Activated CD8-positive, alpha-beta memory T cell treated with anti-CD3 and anti-CD28 coated beads, Interleukin-2, amount 50 U/mL, for 4 hours (primary cell): ENCODE data around the gene PTPN9.
"Not testable (repeated sequence)": the region's sequence is repeated elsewhere in the genome, so short reads cannot be mapped to it uniquely, and the experiment has no call there.

Experiments used
- DNase-seq: peaks from one replicate; pipeline ENCODE4 v3.0.0-alpha.2; 2020

Gene PTPN9

DNA sequence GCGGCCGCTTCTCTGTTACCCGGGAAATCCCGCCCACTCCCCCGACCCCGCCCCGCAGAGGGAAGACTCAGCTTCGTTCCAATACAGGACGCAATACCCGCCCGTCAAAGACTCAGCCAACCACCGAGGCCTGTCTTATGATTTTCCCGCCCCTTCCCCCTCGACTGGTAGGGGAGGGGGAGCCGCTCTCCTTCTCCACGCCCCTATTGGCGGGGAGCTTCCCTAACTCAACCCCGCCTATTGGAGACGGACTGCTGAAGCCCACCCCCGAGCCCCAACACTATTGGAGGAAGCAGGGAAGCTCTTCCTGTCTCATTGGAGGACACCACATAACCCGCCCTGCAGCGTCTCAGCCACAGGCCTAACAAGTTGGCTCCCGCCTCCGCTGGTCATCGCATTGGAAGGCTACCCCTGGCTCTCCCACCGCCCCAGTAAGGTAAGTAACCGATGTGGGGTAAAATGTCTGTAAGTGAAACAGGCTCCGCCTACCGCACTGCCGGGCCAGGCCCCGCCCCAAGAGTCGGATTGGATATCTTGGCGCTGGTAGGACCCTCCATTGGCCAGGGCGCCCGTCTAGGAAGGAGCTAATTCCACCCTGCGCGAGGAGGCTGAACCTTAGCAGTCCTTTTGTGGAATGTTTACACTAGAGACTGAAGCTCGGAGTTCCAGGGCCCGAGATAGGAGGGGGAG, 127.3 kb downstream of the PTPN9 start, which contains the start of gene SIN3A:
Gene SIN3A (minus strand): TSS at position 17 of the 690 bp plus-strand sequence. CDS start 21,315 bp downstream, outside the sequence.
- DNase-seq = peak; percentile 99

DNA sequence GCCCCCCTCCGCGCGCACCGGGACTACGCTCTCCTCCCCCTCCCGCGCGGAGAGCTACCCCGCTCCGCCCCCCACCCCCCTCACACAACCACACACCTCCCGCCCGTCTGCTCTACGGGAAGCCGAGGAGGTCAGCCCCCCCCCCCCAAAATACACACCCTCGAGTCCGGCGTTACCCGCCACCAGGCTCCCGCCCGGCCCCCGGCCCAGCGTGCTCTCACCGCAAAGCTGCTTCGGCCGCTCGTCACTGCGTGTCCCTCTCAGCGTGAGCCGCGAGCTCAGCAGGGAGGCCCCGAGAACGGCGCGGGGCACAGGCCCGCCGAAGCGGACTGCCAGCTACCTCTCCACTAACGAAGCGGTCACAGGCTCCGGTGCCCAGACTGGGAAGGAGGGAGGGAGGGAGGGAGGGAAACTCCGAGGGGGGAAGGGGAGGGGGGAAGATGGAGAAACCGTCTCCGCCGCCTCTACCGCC, 127.9 kb downstream of the PTPN9 start:
- no peak for DNase-seq

DNA sequence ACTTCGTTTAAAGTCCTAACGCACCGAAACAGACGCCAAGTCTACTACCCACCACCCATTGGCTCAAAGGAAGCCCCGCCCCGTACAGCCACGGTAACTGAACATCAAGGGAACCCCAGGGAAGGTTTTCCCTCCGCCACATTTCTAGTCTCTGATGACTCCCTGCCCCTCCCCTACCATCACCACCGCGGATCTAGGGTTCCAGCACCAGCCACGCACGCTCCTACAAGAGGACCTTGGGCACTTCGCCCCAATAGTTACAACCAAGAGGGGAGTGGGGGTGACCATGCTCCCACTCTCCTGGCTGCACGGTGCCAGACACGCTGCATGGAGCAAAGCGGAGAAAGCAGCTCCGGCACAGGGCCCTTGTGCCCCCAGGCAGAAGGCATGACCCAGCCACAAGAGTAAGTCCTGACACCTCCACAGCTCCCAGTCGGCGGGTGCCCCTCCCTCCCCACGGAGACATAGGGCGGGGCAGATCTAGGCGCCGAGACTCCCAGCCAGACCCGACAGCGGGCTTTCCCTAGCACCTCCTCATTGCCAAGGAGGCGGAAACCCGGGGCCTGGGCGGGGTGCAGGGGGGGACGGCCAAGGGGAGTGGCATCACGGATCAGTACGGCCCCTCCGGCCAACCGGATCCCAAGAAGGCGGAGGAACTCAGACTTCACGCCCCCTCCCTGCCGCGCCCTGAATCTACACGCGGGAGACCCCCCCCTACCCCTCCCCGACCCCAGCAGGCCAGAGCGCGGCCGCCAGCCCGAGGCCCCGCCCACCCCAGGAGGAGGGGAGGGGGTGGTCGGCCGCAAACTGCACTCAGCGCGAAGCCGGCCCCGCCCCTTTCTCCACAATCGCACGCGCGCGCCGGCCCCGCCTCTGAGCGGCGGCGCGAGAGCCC, 128.6 kb downstream of the PTPN9 start:
- peak; percentile 96 for DNase-seq

DNA sequence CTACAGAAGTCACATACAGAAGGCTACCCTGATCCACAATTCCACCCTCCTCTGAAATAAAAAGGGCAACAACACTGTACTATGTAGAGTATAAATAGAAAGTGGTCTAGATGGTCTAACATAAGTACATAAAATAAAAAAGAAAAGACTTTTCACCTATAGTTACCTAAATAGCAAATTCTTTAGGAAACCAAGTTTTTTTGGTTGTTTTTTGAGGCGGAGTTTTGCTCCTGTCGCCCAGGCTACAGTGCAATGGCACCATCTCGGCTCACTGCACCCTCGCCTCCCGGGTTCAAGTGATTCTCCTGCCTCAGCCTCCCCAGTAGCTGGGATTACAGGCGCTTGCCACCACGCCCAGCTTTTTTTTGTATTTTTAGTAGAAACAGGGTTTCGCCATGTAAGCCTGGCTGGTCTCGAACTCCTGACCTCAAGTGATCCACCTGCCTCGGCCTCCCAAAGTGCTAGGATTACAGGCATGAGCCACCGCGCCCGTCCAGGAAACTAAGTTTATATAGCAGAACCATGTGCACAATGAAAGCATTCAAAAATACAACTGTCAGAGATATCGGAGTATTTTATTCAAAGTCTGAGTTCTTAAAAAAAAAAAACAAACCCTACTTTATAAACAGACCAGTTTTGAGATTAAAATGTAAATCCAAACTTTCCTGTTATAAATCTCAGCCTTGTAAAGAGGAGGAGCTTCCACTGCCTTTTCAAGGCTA, 129.4 kb downstream of the PTPN9 start:
- DNase-seq = no peak

DNA sequence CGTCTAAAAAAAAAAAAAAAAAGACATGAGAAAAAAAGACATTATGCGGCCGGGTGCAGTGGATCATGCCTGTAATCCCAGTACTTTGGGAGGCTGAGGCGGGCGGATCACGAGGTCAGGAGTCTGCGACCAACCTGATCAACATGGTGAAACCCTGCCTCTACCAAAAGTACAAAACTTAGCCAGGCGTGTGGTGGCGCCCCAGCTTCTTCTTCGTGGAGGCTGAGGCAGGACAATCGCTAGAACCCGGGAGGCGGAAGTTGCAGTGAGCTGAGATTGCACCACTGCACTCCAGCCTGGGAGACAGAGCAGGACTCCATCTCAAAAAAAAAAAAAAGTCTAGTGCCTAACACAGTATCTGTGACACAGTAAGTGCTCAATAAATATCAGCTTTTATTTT, 130.9 kb downstream of the PTPN9 start:
- not testable (repeated sequence) for DNase-seq

DNA sequence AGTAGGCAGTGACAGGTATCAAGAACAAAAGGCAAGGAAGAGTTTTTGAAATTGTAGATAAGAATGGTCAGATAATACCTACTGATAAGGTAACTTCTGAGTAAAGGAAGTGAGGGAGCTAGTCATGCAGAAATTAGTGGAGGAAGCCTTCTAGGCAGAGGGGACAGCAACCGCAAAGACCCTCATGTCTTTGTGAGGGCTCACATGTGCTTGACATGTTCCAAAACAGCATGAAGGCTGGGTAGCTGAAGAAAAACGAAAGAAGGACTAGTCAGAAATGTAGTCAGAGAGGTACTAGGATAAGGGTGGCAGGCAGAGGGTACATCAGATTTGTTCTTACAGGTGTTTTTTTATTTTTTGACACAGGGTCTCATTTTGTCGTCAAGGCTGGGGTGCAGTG, 133.0 kb downstream of the PTPN9 start:
- no peak for DNase-seq

DNA sequence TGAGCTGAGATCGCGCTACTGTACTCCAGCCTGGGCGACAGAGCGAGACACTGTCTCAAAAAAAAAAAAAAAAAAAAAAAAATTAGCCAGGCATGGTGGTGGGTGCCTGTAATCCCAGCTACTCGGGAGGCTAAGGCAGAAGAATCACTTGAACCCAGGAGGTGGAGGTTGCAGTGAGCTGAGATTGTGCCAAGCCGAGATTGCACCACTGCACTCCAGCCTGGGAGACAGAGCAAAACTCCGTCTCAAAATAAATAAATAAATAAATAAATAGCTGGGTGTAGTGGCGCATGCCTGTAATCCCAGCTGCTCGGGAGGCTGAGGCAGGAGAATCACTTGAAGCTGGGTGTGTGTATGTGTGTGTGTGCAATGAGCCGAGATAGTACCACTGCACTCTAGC, 133.8 kb downstream of the PTPN9 start:
- DNase-seq = not testable (repeated sequence)

DNA sequence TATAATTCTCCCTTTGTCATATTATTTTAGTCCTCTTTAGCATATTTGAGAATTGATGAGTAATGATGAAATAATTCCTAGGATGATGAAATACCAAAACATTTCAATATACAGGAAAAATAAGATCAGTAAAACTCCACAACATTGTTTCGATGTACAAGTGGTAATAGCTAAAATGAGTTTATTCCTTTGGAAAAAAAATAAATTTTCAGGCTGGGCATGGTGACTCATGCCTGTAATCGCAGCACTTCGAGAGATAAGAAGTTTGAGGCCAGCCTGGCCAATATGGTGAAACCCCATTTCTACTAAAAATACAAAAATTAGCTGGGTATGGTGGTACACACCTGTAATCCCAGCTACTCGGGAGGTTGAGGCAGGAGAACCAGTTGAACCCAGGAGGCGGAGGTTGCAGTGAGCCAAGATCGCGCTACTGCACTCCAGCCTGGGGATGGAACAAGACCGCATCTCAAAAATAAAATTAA, 135.1 kb downstream of the PTPN9 start:
- DNase-seq = not testable (repeated sequence)

DNA sequence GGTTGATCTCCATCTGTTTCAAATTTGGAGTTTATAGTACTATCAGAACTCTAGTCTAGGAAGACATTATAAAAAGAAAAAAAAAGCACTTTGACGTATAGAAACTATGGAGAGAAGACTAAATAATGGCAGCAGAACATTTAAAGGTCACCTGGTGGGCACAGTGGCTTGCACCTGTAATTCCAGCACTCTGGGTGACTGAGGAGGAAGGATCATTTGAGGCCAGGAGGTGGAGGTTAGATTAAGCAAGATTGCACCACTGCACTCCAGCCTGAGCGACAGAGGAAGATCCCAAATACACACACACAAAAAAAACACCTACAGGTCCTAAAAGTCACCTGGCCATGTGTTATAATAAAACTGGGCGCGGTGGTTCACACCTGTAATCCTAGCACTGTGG, 141.4 kb downstream of the PTPN9 start:
- DNase-seq = no peak

DNA sequence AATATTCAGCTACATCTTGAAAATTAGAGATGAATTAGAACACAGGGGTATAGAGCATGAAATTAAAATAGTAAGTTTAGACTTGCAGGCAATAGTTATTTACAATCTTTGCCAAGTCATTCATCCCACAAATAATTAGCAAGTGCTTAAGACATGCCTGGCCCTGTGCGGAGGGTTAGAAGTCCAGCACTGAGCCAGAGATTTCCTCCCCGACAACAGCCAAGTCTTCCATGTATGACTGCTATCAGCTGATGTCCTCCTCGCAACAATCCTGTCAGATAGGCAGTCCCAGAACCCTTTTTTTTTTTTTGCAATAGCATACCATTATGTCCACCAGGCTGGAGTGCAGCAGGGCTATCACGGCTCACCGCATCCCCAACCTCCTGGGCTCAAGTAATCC, 142.2 kb downstream of the PTPN9 start:
- DNase-seq = no peak

DNA sequence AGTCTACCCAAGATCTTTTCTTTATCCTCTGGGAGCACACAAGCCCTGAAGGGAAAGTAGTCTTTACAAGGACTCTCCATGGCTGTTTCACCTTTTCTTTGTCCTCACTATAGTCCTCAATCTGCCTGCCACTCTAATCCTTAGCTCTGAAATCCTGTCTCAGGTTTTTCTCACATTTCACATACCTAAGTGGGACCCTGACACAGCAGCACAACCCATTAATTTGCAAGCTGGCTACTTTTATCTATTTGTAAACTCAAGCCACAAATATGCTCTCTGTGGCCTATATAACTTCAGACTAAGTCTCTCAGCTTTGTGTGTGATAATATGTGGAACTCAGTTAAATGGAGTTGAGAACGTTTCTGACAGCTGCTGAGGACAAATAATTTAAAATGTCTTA, 147.4 kb downstream of the PTPN9 start:
- no peak for DNase-seq

DNA sequence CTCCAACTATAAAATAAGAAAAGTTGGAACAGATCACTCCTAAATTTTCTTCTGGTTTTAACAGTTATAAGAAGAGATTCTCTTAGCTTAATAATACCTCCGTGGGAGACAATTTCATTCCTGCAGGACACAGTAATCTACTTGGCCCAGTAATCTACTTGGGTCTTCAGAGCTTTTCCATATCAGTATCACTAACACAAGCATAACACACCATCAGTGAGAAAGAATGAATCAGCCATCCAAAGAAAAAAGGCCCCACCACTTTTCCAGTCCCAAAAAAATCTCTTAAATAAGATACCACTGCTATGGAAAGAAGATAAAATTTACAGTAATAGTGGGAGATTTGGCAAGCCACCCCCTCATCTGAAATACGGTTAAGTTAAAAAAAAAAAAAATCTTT, 147.8 kb downstream of the PTPN9 start:
- no peak for DNase-seq

DNA sequence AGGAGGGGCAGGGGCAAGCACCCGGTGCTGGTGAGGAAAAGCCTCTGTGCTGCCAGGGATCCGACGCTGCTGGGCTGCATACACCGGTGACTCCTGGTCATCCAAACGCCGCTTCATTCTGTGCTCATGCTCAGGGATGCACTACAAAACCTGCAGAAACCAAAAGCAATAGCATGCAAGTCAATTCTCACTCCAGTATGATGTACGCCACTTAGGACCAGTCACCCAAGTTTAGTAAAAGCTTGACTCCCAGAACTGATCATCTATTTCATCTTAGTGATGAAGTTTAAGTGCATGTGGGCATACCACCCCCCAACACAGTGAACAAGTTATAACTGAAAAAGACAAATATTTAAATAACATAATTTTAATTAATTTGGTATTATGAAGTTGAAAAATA, 148.9 kb downstream of the PTPN9 start:
- no peak for DNase-seq

DNA sequence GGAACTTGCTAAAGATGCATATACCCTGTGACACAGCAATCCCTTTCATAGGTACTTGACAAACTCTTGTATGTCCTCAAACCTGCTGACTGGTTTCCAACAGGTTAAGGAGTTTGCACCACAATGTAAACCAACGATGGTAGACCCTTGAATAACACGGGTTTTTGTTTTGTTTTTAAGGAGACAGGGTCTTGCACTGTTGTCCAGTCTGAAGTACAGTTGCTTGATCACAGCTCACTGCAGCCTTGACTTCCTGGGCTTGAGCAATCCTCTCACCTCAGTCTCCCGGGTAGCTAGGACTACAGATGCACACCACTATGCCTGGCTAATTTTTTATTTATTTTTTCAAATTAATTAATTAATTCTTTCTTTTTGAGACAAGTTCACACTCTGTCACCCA, 151.0 kb downstream of the PTPN9 start:
- DNase-seq = no peak

DNA sequence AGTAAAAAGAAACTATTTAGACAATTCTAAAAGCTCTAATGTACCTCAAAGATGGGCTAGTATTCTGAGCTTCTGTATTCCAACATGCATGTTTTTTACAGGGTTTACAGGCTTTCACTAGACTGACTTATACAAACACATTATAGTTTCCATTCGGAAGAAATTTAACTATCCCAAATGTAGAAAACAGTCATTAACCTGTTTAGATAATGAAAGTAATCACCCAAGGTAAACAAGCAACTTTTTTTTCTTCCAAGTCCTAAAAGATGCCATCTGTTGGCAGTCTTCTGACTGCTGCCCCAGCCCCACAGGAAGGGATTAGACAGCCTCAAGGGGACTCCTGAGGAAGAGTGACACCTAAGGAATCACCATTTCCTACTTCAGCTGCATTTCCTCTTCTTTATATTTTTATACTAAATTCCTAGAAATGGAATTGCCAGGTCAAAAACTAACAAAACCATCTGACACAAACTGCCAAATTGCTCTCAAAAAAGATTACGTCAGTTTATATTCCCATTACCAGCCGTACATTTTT, 153.1 kb downstream of the PTPN9 start:
- DNase-seq = no peak

DNA sequence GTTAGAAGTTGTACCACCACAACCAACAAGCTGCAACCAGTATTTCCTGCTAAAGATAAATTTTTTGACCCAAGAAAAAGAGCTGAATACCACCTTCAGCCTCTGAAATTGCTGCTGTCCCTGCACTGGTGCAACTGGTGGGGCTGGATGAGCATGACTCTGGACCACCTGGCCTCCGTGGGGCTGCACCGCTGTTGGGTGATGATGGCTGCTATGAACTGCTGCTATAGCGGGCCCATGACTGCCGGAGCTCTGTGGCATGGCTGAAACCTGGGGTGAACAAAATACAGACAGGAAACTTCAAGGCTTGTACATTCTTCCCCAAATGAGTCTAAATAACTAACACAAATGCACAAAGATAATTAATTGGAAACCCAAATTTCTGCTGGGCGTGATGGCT, 156.6 kb downstream of the PTPN9 start:
- no peak for DNase-seq

DNA sequence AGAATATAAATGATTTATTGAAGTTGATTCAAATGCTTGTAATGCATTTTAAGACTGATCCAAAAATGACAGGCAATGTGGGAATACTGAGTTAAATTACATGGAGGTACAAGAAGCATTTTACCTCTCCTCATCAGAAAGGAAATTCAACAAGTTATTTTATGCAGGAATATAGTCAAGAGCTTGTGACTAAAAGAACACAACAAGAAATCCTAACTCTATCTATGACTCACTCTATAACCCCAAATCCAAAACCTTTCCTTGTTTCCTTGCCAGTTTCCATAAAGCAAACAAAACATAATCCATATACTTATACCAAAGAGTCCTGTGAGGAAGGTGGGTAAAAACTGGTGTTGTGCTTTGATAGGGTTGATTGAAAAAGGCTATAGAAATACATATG, 158.4 kb downstream of the PTPN9 start:
- DNase-seq = no peak

DNA sequence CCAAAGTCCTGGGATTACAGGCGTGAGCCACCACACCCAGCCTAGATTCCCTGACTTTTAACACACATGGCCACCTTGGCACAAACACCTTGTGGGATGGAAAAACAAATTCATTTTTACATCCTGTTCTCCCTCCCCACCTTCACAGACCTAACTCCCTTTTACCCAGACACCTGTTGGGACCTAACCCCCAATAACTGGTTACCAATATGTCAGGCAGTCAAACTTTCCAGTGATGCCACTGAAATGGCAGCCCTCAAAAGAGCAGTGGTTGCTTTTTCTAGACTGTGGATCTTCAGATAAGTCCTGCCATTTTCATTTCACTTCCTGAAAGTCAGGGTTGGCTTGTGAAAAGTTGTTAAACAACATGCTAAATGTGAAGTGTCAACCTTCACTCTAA, 162.5 kb downstream of the PTPN9 start:
- DNase-seq = no peak
